Measurements from ENCODE around the gene SLC8B1. TPM values are rescaled to one million over a fixed set of nuclear protein-coding genes. Genes with fewer than 3 reads are reported as not detected.
A peak's percentile ranks its signal among the peaks of the same experiment; 100 is the strongest.

The SLC8B1 gene
- total RNA-seq, 2 experiments from 2014 or later: 85.3 to 92.7 TPM

DNA sequence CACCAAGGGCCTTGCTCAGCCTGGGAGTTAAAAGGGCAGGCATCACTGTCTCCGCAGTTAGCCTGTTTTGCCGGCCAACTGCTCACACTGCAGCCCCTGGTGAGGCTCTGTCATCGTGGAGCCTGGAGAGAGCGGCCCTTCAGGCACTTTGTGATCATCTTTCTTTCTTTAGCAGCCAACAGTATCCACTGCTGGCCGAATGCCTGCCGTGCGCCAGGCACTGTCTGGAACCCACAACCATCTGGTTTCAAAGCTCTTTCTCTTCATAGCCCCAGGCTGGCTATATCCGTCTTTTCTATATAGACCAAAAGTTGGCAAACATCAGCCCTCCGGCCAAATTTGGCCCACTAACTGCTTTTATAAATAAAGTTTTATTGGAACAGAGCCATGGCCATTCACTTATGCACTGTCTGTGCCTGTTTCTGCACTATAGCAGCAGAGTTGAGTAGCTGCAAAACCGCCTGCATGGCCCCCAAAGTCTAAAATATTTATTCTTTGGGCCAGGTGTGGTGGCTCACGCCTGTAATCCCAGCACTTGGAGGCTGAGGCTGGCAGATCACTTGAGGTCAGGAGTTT lies 29.5 kb downstream of the SLC8B1 start:
- CTCF ChIA-PET: interaction anchor here (0.6 kb wide), 1 partner anchor 108 kb away, joined by 5 read pairs; no protein-coding TSS in a partner anchor
- H3K9me3 Mint-ChIP-seq: no peaks in the 10 kb centered on the region
- POLR2A ChIA-PET: no interaction called here
- Histone ChIP-seq H3K36me3 (ENCODE audit: insufficient read depth, low read length) (peaks cover 77% of the 10 kb centered on the region), H3K27ac (ENCODE audit: low read depth in 1 of 2, low read length in 2 of 2) (no peak overlapping the region), H3K27me3 (ENCODE audit: control insufficient read depth in 1 of 2, insufficient read depth in 2 of 2, low read length in 2 of 2) (no peaks in the 10 kb centered on the region), H3K4me1 (ENCODE audit: insufficient read depth, low read length) (peaks cover 15% of the 10 kb centered on the region), H3K9me3 (ENCODE audit: control insufficient read depth in 1 of 2, insufficient read depth in 1 of 2, low read length in 2 of 2) (no peaks in the 10 kb centered on the region), H3K4me3 (ENCODE audit: low read length) (no peak overlapping the region)
- no peak overlapping the region for H3K4me3 Mint-ChIP-seq
- DNase-seq (no peak), ATAC-seq (ENCODE audit: poor library complexity) (no peak)
- peak overlapping the region; percentile 20 for H3K27ac Mint-ChIP-seq
- H3K36me3 Mint-ChIP-seq (ENCODE audit: low read depth): peaks cover 78% of the 10 kb centered on the region
- TF ChIP-seq, protein P1, sequence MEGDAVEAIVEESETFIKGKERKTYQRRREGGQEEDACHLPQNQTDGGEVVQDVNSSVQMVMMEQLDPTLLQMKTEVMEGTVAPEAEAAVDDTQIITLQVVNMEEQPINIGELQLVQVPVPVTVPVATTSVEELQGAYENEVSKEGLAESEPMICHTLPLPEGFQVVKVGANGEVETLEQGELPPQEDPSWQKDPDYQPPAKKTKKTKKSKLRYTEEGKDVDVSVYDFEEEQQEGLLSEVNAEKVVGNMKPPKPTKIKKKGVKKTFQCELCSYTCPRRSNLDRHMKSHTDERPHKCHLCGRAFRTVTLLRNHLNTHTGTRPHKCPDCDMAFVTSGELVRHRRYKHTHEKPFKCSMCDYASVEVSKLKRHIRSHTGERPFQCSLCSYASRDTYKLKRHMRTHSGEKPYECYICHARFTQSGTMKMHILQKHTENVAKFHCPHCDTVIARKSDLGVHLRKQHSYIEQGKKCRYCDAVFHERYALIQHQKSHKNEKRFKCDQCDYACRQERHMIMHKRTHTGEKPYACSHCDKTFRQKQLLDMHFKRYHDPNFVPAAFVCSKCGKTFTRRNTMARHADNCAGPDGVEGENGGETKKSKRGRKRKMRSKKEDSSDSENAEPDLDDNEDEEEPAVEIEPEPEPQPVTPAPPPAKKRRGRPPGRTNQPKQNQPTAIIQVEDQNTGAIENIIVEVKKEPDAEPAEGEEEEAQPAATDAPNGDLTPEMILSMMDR (IDR thresholded peaks at IDR 0.05): no peak
- H3K27me3 Mint-ChIP-seq: no peaks in the 10 kb centered on the region
- intact Hi-C loops (cut with DNase I, micrococcal nuclease): no loop called here
- H3K4me1 Mint-ChIP-seq (ENCODE audit: low read depth): peaks cover 15% of the 10 kb centered on the region

DNA sequence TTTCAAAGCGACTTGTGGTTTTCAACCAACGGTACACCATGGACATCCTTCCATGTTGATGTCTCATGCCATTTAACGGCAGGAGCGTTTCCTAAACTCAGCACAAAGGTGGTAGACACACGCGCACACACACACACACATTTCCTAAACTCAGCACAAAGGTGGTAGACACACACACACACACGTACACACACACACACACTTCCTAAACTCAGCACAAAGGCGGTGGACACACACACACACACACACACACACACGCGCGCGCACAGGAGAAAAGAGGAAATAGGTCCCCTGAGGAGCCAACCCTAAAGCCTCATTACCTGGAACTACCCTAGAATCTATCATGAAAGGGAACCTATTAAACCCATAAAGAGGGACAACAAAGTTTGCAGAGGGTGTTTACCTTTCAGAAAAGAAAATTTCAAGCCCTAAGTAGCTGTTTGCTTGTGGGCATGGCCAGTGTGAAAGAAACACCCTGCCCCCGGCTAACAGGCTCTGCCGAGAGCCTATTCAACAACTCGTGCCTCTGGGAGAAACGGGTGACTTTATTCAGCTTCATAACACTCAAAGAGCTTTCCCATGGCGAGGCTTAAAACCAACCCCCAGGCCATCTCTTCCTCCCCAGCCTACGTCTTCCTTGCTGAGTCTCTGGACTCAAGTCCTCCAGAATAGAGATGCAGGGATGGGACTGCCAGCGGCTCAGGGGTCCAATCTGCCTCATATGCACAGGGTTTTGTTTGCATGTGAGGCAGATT lies 31.8 kb downstream of the SLC8B1 start:
- peaks cover 15% of the 10 kb centered on the region for H3K4me1 Mint-ChIP-seq (ENCODE audit: low read depth)

DNA sequence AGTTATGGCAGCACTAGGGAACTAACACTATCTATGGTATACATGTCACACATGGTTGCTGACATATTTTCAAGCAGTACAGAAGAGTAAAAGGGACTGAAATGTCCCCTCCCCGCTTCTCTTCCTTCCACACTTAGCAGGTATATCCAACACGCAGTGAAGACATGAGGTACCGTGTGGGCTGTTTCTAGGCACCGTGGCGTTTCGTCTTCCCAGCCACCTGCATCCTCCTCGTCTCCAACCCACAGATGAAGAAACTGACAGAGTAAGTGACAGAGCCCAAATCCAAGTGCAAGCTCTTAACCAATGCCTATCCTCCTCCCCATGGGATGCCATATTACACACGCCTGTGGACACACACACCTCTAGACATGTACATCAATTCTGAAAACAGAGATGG lies 32.4 kb downstream of the SLC8B1 start:
- Mint-ChIP-seq H3K27me3 (no peaks in the 10 kb centered on the region), H3K4me3 (no peak overlapping the region), H3K27ac (peak overlapping the region; percentile 56), H3K36me3 (ENCODE audit: low read depth) (peaks cover 66% of the 10 kb centered on the region), H3K4me1 (ENCODE audit: low read depth) (peaks cover 15% of the 10 kb centered on the region), H3K9me3 (no peaks in the 10 kb centered on the region)
- TF ChIP-seq, protein P1 (IDR thresholded peaks at IDR 0.05): no peak
- H3K4me1 ChIP-seq (ENCODE audit: insufficient read depth, low read length): peaks cover 15% of the 10 kb centered on the region
- H3K4me3 ChIP-seq (ENCODE audit: low read length): no peak overlapping the region
- intact Hi-C loops (cut with DNase I, micrococcal nuclease): no loop called here
- no peak for DNase-seq
- no peak for ATAC-seq (ENCODE audit: poor library complexity)
- H3K36me3 ChIP-seq (ENCODE audit: insufficient read depth, low read length): peaks cover 68% of the 10 kb centered on the region
- CTCF ChIA-PET: no interaction called here
- H3K27ac ChIP-seq (ENCODE audit: low read depth in 1 of 2, low read length in 2 of 2): peak overlapping the region in 1 of 2 donors; percentile 10
- H3K9me3 ChIP-seq (ENCODE audit: control insufficient read depth in 1 of 2, insufficient read depth in 1 of 2, low read length in 2 of 2): no peaks in the 10 kb centered on the region
- H3K27me3 ChIP-seq (ENCODE audit: control insufficient read depth in 1 of 2, insufficient read depth in 2 of 2, low read length in 2 of 2): no peaks in the 10 kb centered on the region
- POLR2A ChIA-PET: no interaction called here

More for the DNA sequence above, 31.8 kb downstream of the SLC8B1 start:
- no peaks in the 10 kb centered on the region for H3K27me3 Mint-ChIP-seq
- TF ChIP-seq, protein P1 (IDR thresholded peaks at IDR 0.05): no peak
- H3K9me3 Mint-ChIP-seq: no peaks in the 10 kb centered on the region
- ChIA-PET CTCF (no interaction called here), POLR2A (no interaction called here)
- Histone ChIP-seq H3K27ac (ENCODE audit: low read depth in 1 of 2, low read length in 2 of 2) (peak overlapping the region in 1 of 2 donors; percentile 10), H3K27me3 (ENCODE audit: control insufficient read depth in 1 of 2, insufficient read depth in 2 of 2, low read length in 2 of 2) (no peaks in the 10 kb centered on the region), H3K4me3 (ENCODE audit: low read length) (no peak overlapping the region), H3K4me1 (ENCODE audit: insufficient read depth, low read length) (peaks cover 15% of the 10 kb centered on the region), H3K9me3 (ENCODE audit: control insufficient read depth in 1 of 2, insufficient read depth in 1 of 2, low read length in 2 of 2) (no peaks in the 10 kb centered on the region), H3K36me3 (ENCODE audit: insufficient read depth, low read length) (peaks cover 72% of the 10 kb centered on the region)
- intact Hi-C loops (cut with DNase I, micrococcal nuclease): no loop called here
- H3K27ac Mint-ChIP-seq: peak overlapping the region; percentile 56
- ATAC-seq (ENCODE audit: poor library complexity) (peak; percentile 29), DNase-seq (peak in 4 of 14 experiments; percentile 16 to 40 (median 32))
- H3K36me3 Mint-ChIP-seq (ENCODE audit: low read depth): peaks cover 70% of the 10 kb centered on the region
- H3K4me3 Mint-ChIP-seq: no peak overlapping the region
